ENCODE data around the gene PTRH1. TPM values are rescaled to one million over a fixed set of nuclear protein-coding genes. Genes with fewer than 3 reads are reported as not detected.

The PTRH1 gene
- total and polyA plus RNA-seq, 2 of the 13 experiments (the other 11 are each of a cell fraction or from before 2014, with no cell fraction given), result 4.0 to 10.4 TPM

DNA sequence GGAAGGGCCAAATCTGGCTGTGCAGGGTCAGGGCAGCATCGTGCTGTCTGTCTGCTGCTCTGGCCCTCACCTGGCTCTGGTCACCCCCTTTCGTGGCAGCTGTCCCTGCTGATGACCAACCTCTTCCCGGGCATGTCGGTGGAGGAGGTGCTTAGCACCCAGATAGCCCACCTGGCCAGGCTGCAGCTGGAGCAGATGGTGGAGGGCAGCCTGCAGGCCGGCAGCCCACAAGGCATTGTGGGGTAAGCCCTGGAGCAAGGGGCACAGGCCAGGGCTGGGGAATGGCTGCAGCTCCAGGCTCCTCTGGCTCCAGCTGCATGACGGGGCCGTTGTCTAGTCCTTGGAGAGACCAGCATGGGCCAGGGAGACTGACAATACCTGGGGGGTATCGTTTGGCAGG lies 11.4 kb upstream of the PTRH1 start:
- no peak for DNase-seq (ENCODE audit: low spot score)
- H3K36me3 ChIP-seq (replicated peaks in 1 of 2; ENCODE audit: control insufficient read depth in 1 of 2, insufficient read depth in 2 of 2, low read length in 2 of 2), result no peaks in the 10 kb centered on the region
- intact Hi-C loops (cut with micrococcal nuclease; ENCODE audit: unreplicated experiment) (loop anchor here (10.0 kb wide), 1 partner anchor 222 kb away; no protein-coding TSS in a partner anchor), in situ Hi-C loops (cut with HindIII; ENCODE audit: extremely low pct_ligation_motif_present, low pct_unique_long_range_greater_than_20kb) (no loop called here)
- TF ChIP-seq ZNF589 (CRISPR knock-in tag; conservative IDR thresholded peaks at IDR 0.05) (no peak), ZNF781 (CRISPR knock-in tag; IDR thresholded peaks at IDR 0.05; ENCODE audit: borderline replicate concordance, not compliant biosample characterization) (no peak)
- ChIA-PET CTCF (ENCODE audit: low intra/inter-chr PET ratio, low total read pairs) (no interaction called here), POLR2A (no interaction called here)
- H3K4me1 ChIP-seq (ENCODE audit: insufficient read depth, low read length), result peaks cover 32% of the 10 kb centered on the region
- no peak overlapping the region for H2AFZ ChIP-seq (ENCODE audit: low read length)
- no peak for ATAC-seq
- no peak for FAIRE-seq
- no peaks in the 10 kb centered on the region for H3K79me2 ChIP-seq (ENCODE audit: insufficient read depth, low read length)
- H3K9me3 ChIP-seq (ENCODE audit: low read length), result no peaks in the 10 kb centered on the region
- 23% methylated on average over 3 of the region's 8 CpGs for WGBS (ENCODE audit: low lambda C conversion rate)
- H3K27ac ChIP-seq (ENCODE audit: extremely low read length, insufficient read depth, low read length), result no peak overlapping the region
- BruUV-seq (replicated peaks), result no TSS peak
- no peak overlapping the region for H3K9ac ChIP-seq (ENCODE audit: insufficient read depth, low read depth, low read length)
- H3K4me3 ChIP-seq (replicated peaks in 1 of 3; ENCODE audit: insufficient read depth in 1 of 3, low read depth in 2 of 3, low read length in 3 of 3), result no peak overlapping the region
- peaks cover 0 to 2% of the 10 kb centered on the region in 2 experiments; a peak in 1 of 5 replicates for H3K27me3 ChIP-seq (ENCODE audit: control insufficient read depth in 1 of 2, insufficient read depth in 2 of 2, low read length in 2 of 2)
- H3K4me2 ChIP-seq (ENCODE audit: low read depth, low read length), result no peak overlapping the region
- no peaks in the 10 kb centered on the region for H4K20me1 ChIP-seq (ENCODE audit: insufficient read depth, low read length)

DNA sequence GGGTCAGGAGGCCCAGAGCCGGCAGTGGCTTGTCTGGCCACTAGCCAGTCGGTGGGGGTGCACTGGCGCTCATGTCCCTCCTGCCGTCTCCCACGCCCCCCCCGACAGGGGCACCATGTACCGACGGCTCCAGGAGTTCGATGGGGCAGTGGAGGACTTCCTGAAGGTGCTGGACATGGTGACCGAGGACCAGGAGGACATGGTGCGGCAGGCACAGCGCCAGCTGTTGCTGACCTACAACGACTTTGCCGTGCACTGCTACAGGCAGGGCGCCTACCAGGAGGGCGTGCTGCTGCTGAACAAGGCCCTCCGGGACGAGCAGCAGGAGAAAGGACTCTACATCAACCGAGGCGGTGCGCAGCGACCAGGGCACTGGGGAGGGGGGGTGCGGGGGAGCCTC lies 8.5 kb upstream of the PTRH1 start:
- Histone ChIP-seq H3K4me2 (ENCODE audit: low read depth, low read length) (no peak overlapping the region), H2AFZ (ENCODE audit: low read length) (no peak overlapping the region), H3K9ac (ENCODE audit: insufficient read depth, low read depth, low read length) (no peak overlapping the region), H3K4me3 (replicated peaks in 1 of 3; ENCODE audit: insufficient read depth in 1 of 3, low read depth in 2 of 3, low read length in 3 of 3) (no peak overlapping the region), H3K79me2 (ENCODE audit: insufficient read depth, low read length) (no peaks in the 10 kb centered on the region), H3K4me1 (ENCODE audit: insufficient read depth, low read length) (peaks cover 15% of the 10 kb centered on the region), H4K20me1 (ENCODE audit: insufficient read depth, low read length) (no peaks in the 10 kb centered on the region), H3K36me3 (replicated peaks in 1 of 2; ENCODE audit: control insufficient read depth in 1 of 2, insufficient read depth in 2 of 2, low read length in 2 of 2) (no peaks in the 10 kb centered on the region), H3K9me3 (ENCODE audit: low read length) (no peaks in the 10 kb centered on the region), H3K27me3 (ENCODE audit: control insufficient read depth in 1 of 2, insufficient read depth in 2 of 2, low read length in 2 of 2) (peaks cover 0 to 2% of the 10 kb centered on the region in 2 experiments; a peak in 1 of 5 replicates), H3K27ac (ENCODE audit: extremely low read length, insufficient read depth, low read length) (no peak overlapping the region)
- in situ Hi-C loops (cut with HindIII; ENCODE audit: extremely low pct_ligation_motif_present, low pct_unique_long_range_greater_than_20kb) (no loop called here), intact Hi-C loops (cut with micrococcal nuclease; ENCODE audit: unreplicated experiment) (loop anchor here (10.0 kb wide), 1 partner anchor 219 kb away; no protein-coding TSS in a partner anchor)
- BruUV-seq (replicated peaks), result no TSS peak
- FAIRE-seq (no peak), ATAC-seq (peak; percentile 45), DNase-seq (ENCODE audit: low spot score) (no peak)
- 51% methylated on average over 5 of the region's 23 CpGs for WGBS (ENCODE audit: low lambda C conversion rate)
- CTCF ChIA-PET (ENCODE audit: low intra/inter-chr PET ratio, low total read pairs), result no interaction called here
- POLR2A ChIA-PET, result interaction anchor here (0.7 to 1.4 kb wide), 2 partner anchors 8 to 10 kb away, joined by 3 to 6 read pairs; partner anchors contain the start of genes PTRH1 and TTC16
- TF ChIP-seq ZSCAN29 (CRISPR knock-in tag; conservative IDR thresholded peaks at IDR 0.05) (no peak), ZNF792 (CRISPR knock-in tag; IDR thresholded peaks at IDR 0.05) (no peak)
- TF ChIP-seq, protein P1, sequence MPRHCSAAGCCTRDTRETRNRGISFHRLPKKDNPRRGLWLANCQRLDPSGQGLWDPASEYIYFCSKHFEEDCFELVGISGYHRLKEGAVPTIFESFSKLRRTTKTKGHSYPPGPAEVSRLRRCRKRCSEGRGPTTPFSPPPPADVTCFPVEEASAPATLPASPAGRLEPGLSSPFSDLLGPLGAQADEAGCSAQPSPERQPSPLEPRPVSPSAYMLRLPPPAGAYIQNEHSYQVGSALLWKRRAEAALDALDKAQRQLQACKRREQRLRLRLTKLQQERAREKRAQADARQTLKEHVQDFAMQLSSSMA (CRISPR knock-in tag; IDR thresholded peaks at IDR 0.05), result no peak
- TF ChIP-seq, protein P2, sequence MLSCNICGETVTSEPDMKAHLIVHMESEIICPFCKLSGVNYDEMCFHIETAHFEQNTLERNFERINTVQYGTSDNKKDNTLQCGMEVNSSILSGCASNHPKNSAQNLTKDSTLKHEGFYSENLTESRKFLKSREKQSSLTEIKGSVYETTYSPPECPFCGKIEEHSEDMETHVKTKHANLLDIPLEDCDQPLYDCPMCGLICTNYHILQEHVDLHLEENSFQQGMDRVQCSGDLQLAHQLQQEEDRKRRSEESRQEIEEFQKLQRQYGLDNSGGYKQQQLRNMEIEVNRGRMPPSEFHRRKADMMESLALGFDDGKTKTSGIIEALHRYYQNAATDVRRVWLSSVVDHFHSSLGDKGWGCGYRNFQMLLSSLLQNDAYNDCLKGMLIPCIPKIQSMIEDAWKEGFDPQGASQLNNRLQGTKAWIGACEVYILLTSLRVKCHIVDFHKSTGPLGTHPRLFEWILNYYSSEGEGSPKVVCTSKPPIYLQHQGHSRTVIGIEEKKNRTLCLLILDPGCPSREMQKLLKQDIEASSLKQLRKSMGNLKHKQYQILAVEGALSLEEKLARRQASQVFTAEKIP (CRISPR knock-in tag; IDR thresholded peaks at IDR 0.05; ENCODE audit: borderline replicate concordance), result no peak
- TF ChIP-seq, protein P3, sequence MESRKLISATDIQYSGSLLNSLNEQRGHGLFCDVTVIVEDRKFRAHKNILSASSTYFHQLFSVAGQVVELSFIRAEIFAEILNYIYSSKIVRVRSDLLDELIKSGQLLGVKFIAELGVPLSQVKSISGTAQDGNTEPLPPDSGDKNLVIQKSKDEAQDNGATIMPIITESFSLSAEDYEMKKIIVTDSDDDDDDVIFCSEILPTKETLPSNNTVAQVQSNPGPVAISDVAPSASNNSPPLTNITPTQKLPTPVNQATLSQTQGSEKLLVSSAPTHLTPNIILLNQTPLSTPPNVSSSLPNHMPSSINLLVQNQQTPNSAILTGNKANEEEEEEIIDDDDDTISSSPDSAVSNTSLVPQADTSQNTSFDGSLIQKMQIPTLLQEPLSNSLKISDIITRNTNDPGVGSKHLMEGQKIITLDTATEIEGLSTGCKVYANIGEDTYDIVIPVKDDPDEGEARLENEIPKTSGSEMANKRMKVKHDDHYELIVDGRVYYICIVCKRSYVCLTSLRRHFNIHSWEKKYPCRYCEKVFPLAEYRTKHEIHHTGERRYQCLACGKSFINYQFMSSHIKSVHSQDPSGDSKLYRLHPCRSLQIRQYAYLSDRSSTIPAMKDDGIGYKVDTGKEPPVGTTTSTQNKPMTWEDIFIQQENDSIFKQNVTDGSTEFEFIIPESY (CRISPR knock-in tag; IDR thresholded peaks at IDR 0.05), result peak; percentile 40; the same call in 1 of the 2 replicates
